ENCODE data around the gene EIF5. TPM values are rescaled to one million over a fixed set of nuclear protein-coding genes. Genes with fewer than 3 reads are reported as not detected.

The EIF5 gene
- total RNA-seq, 1 donor from 2014 or later, result 265 TPM

GRCh38 chr14:103310576-103311095 is 23.4 kb upstream of the EIF5 start:
- DNase-seq (ENCODE audit: low spot score), result no peak

GRCh38 chr14:103311171-103311997 is 22.7 kb upstream of the EIF5 start:
- no peak for DNase-seq (ENCODE audit: low spot score)

GRCh38 chr14:103312006-103312635 is 21.9 kb upstream of the EIF5 start:
- DNase-seq (ENCODE audit: low spot score), result no peak

GRCh38 chr14:103313704-103314103 is 20.3 kb upstream of the EIF5 start:
- peak; percentile 20 for DNase-seq (ENCODE audit: low spot score)

GRCh38 chr14:103314496-103315277 is 19.4 kb upstream of the EIF5 start:
- DNase-seq (ENCODE audit: low spot score), result peak; percentile 22

GRCh38 chr14:103315351-103315911 is 18.6 kb upstream of the EIF5 start:
- DNase-seq (ENCODE audit: low spot score), result peak; percentile 22

GRCh38 chr14:103315941-103316340 is 18.1 kb upstream of the EIF5 start:
- DNase-seq (ENCODE audit: low spot score), result no peak

- DNase-seq (ENCODE audit: low spot score), result no peak
Observed at GRCh38 chr14:103316721-103317121, 17.3 kb upstream of the EIF5 start.

GRCh38 chr14:103317251-103317650 is 16.8 kb upstream of the EIF5 start:
- DNase-seq (ENCODE audit: low spot score), result no peak

GRCh38 chr14:103317976-103318580 is 16.0 kb upstream of the EIF5 start:
- no peak for DNase-seq (ENCODE audit: low spot score)

GRCh38 chr14:103318750-103319419 is 15.2 kb upstream of the EIF5 start:
- DNase-seq (ENCODE audit: low spot score), result no peak

GRCh38 chr14:103319422-103319821 is 14.6 kb upstream of the EIF5 start:
- DNase-seq (ENCODE audit: low spot score), result no peak

- DNase-seq (ENCODE audit: low spot score), result no peak
Observed at GRCh38 chr14:103326078-103326477, 8.0 kb upstream of the EIF5 start.

- no peak for DNase-seq (ENCODE audit: low spot score)
Observed at GRCh38 chr14:103328941-103329340, 5.1 kb upstream of the EIF5 start.

- DNase-seq (ENCODE audit: low spot score), result peak; percentile 62
Observed at GRCh38 chr14:103329401-103330347, 4.4 kb upstream of the EIF5 start.

- DNase-seq (ENCODE audit: low spot score), result no peak
Observed at GRCh38 chr14:103330536-103330935, 3.5 kb upstream of the EIF5 start.

- no peak for DNase-seq (ENCODE audit: low spot score)
Observed at GRCh38 chr14:103332143-103332919, 1.7 kb upstream of the EIF5 start.

GRCh38 chr14:103334644-103335622 is 896 bp downstream of the EIF5 start:
- DNase-seq (ENCODE audit: low spot score), result peak; percentile 72
